Measurements from ENCODE around the gene ADGRG3. TPM values are rescaled to one million over a fixed set of nuclear protein-coding genes. Genes with fewer than 3 reads are reported as not detected.

Gene ADGRG3
- total RNA-seq, 1 donor from 2014 or later: 0.87 TPM

- no peak for ATAC-seq
- peak; percentile 33 for DNase-seq (ENCODE audit: missing footprints)
- intact Hi-C loops (cut with DNase I): no loop called here
Measured at GRCh38 chr16:57657228-57657627, 10.9 kb upstream of the ADGRG3 start.

- ATAC-seq: no peak
- intact Hi-C loops (cut with DNase I): no loop called here
- DNase-seq (ENCODE audit: missing footprints): peak; percentile 13
Measured at GRCh38 chr16:57658130-57658877, 9.8 kb upstream of the ADGRG3 start.

GRCh38 chr16:57658878-57659674 is 9.0 kb upstream of the ADGRG3 start:
- peak; percentile 55 for DNase-seq (ENCODE audit: missing footprints)
- intact Hi-C loops (cut with DNase I): no loop called here
- no peak for ATAC-seq

- intact Hi-C loops (cut with DNase I): no loop called here
- ATAC-seq (no peak), DNase-seq (ENCODE audit: missing footprints) (peak; percentile 21)
Measured at GRCh38 chr16:57660715-57661463, 7.2 kb upstream of the ADGRG3 start.

GRCh38 chr16:57661510-57661909 is 6.6 kb upstream of the ADGRG3 start:
- no peak for ATAC-seq
- DNase-seq (ENCODE audit: missing footprints): peak; percentile 18
- intact Hi-C loops (cut with DNase I): no loop called here

- intact Hi-C loops (cut with DNase I): no loop called here
- ATAC-seq (no peak), DNase-seq (ENCODE audit: missing footprints) (peak; percentile 21)
Measured at GRCh38 chr16:57661936-57662906, 5.9 kb upstream of the ADGRG3 start.

GRCh38 chr16:57663436-57663835 is 4.7 kb upstream of the ADGRG3 start:
- DNase-seq (ENCODE audit: missing footprints) (peak; percentile 52), ATAC-seq (no peak)
- intact Hi-C loops (cut with DNase I): no loop called here

GRCh38 chr16:57663917-57664661 is 4.0 kb upstream of the ADGRG3 start:
- ATAC-seq (no peak), DNase-seq (ENCODE audit: missing footprints) (no peak)
- intact Hi-C loops (cut with DNase I): no loop called here

GRCh38 chr16:57664662-57665025 is 3.5 kb upstream of the ADGRG3 start:
- no peak for ATAC-seq

GRCh38 chr16:57665541-57665940 is 2.6 kb upstream of the ADGRG3 start:
- no peak for ATAC-seq
- DNase-seq (ENCODE audit: missing footprints): no peak
- intact Hi-C loops (cut with DNase I): no loop called here

More at GRCh38 chr16:57664662-57665025, 3.5 kb upstream of the ADGRG3 start:
- DNase-seq (ENCODE audit: missing footprints): peak; percentile 3
- intact Hi-C loops (cut with DNase I): no loop called here

GRCh38 chr16:57666353-57667047 is 1.6 kb upstream of the ADGRG3 start:
- ATAC-seq (no peak), DNase-seq (ENCODE audit: missing footprints) (peak; percentile 49)
- intact Hi-C loops (cut with DNase I): no loop called here

- intact Hi-C loops (cut with DNase I): no loop called here
- DNase-seq (ENCODE audit: missing footprints) (no peak), ATAC-seq (peak; percentile 3)
Measured at GRCh38 chr16:57667048-57667525, 1.0 kb upstream of the ADGRG3 start.

GRCh38 chr16:57667526-57668262 is 412 bp upstream of the ADGRG3 start:
- ATAC-seq: peak; percentile 33
- peak; percentile 90 for DNase-seq (ENCODE audit: missing footprints)
- intact Hi-C loops (cut with DNase I): no loop called here

- intact Hi-C loops (cut with DNase I): no loop called here
- DNase-seq (ENCODE audit: missing footprints): peak; percentile 61
- no peak for ATAC-seq
Measured at GRCh38 chr16:57668630-57669475, 747 bp downstream of the ADGRG3 start.

- ATAC-seq (no peak), DNase-seq (ENCODE audit: missing footprints) (peak; percentile 42)
- intact Hi-C loops (cut with DNase I): no loop called here
Measured at GRCh38 chr16:57669476-57670162, 1.5 kb downstream of the ADGRG3 start.

All from Right ventricle myocardium inferior (tissue), 1 donor.